Measurements from ENCODE around the gene PLCG2. TPM values are rescaled to one million over a fixed set of nuclear protein-coding genes. Genes with fewer than 3 reads are reported as not detected.

The PLCG2 gene
- 3.5 to 5.2 TPM (median 4.5 TPM) in 5 replicates for total RNA-seq (2022; extraction: Qiagen RNA extraction; ENCODE audit: low read depth)

DNA sequence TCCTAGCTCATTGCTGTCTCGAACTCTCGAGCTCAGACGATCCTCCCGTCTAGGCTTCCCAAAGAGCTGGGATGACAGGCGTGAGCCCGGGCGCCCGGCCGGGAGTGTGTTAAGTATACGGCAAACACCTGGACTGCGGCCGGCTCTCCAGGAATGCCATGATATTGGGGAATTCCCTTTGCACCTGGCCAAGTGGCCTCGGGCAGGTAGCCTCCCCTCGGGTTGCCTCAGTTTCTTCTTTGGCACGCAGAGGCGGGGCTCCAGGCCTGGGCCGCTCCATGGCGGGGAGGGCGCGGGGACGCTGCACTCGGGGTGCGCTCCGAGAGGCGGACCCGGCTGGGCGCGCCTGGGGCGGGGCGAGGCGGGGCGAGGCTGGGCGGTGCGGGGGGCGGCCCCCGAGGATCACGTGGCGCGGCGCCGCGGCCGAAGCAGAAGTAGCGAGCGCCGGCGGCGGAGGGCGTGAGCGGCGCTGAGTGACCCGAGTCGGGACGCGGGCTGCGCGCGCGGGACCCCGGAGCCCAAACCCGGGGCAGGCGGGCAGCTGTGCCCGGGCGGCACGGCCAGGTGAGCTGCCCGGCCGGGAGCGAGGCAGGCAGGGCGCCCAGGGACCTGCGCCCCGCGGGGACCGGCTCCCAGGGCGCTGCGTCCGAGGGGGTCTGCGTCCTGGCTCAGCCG lies at the start of gene PLCG2:
TSS of gene PLCG2 (plus strand) at position 431 of the 675 bp plus-strand sequence. CDS start 6,699 bp downstream, outside the sequence.

GRCh38 chr16:82011199-82011641 lies 232.1 kb downstream of the PLCG2 start, which contains the start of gene SDR42E1:
TSS of gene SDR42E1 (minus strand) at chr16:82011470. CDS start at chr16:82000858, 10,612 bp downstream.

Other genes with a start within 250 kb of the PLCG2 start
- gene SDR42E1, start 232.2 kb downstream of the PLCG2 start, total RNA-seq (2022; extraction: Qiagen RNA extraction; ENCODE audit: low read depth): 1.2 to 1.7 TPM (median 1.4 TPM) in 5 replicates